Neural progenitor cell (in vitro differentiated cells): ENCODE data around the gene PCSK2.

Source experiments
- EZH2 ChIP-seq: fragments of 200-600 bp; sonication (generic); IDR thresholded peaks from 2 replicates; pipeline ENCODE4 v1.6.1; 2017; ENCODE audit warnings: antibody characterized with exemption, mild to moderate bottlenecking, moderate library complexity
- EZH2phosphoT487 ChIP-seq: fragments of 200-600 bp; sonication (generic); IDR thresholded peaks from 2 replicates; pipeline ENCODE4 v1.6.1; 2017; ENCODE audit warnings: antibody characterized with exemption
- TF ChIP-seq, protein P1 (sequence below): fragments of 200-600 bp; sonication (generic); IDR thresholded peaks from 2 replicates; pipeline ENCODE4 v1.5.1; 2017; ENCODE audit warnings: antibody characterized with exemption, mild to moderate bottlenecking

DNA sequence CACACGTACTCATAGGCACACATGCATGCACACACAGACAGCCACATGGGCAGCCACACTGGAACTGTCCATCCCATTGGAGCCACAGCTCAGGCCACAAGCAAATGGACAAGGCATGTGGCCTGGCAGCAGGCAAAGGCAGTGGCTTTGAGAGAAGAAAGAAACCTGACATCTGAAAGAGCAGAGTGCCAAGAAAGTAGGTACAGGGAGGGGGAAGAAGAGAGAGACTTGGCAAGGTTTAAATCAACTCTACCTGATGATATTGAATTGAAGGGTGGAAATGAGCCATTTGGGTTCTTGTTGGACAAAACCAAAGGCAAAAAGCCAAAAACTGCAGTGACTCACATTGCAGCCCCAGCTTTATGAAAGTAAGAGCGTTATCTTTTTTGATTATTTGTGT is 142.7 kb downstream of the PCSK2 start:
- TF ChIP-seq EZH2 (no peak), EZH2phosphoT487 (no peak)
- TF ChIP-seq, protein P1, sequence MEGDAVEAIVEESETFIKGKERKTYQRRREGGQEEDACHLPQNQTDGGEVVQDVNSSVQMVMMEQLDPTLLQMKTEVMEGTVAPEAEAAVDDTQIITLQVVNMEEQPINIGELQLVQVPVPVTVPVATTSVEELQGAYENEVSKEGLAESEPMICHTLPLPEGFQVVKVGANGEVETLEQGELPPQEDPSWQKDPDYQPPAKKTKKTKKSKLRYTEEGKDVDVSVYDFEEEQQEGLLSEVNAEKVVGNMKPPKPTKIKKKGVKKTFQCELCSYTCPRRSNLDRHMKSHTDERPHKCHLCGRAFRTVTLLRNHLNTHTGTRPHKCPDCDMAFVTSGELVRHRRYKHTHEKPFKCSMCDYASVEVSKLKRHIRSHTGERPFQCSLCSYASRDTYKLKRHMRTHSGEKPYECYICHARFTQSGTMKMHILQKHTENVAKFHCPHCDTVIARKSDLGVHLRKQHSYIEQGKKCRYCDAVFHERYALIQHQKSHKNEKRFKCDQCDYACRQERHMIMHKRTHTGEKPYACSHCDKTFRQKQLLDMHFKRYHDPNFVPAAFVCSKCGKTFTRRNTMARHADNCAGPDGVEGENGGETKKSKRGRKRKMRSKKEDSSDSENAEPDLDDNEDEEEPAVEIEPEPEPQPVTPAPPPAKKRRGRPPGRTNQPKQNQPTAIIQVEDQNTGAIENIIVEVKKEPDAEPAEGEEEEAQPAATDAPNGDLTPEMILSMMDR = no peak
